SK-N-SH (cell line): Measurements from ENCODE around the gene NOSTRIN. TPM values are rescaled to one million over a fixed set of nuclear protein-coding genes. Genes with fewer than 3 reads are reported as not detected.

Experiments used
- CTCF ChIA-PET: fragments of 300-600, 350-600 bp; formaldehyde crosslinking; extraction: SDS; loops from one replicate; lab custom pipeline; 2021; lab: Yijun Ruan, JAX
- POLR2A ChIA-PET: fragments of 350-600 bp; sonication (Branson Sonifier 250); formaldehyde crosslinking; extraction: SDS; loops from one replicate; lab custom pipeline; 2020; ENCODE audit warnings: antibody characterized with exemption, inconsistent platforms; lab: Yijun Ruan, JAX
- DNase-seq: peaks from one replicate; pipeline ENCODE4 v3.0.0; 2012
- H2AFZ ChIP-seq: fragments of 200-600 bp; sonication (generic); 2 replicates; pipeline ENCODE4 v1.8.1; 2016; ENCODE audit warnings: antibody characterized with exemption, mild to moderate bottlenecking, low read depth
- H3F3A ChIP-seq: fragments of 200-600 bp; sonication (generic); replicated peaks from 2 replicates; pipeline ENCODE3; 2016; ENCODE audit warnings: antibody characterized with exemption, mild to moderate bottlenecking; ENCODE audit not compliant: insufficient read depth
- H3K27ac ChIP-seq, 2 experiments: fragments of 200-500 bp in 1 of 2; fragments of 200-600 bp in 1 of 2; sonication (Bioruptor generic) in 1 of 2; sonication (generic), shearing (Covaris generic) in 1 of 2; 2 replicates each; pipeline versions ENCODE4 v1.5.1 to v1.6.1; 2014 to 2016; ENCODE audit warnings: low read depth in 2 of 2, inconsistent platforms in 1 of 2, low read length in 1 of 2, mild to moderate bottlenecking in 1 of 2, mixed read lengths in 1 of 2
- H3K27me3 ChIP-seq: fragments of 200-600 bp; sonication (generic), shearing (Covaris generic); 2 replicates; pipeline ENCODE4 v1.6.1; 2016; ENCODE audit warnings: mixed run types; ENCODE audit not compliant: insufficient read depth
- H3K36me3 ChIP-seq, 2 experiments: fragments of 200-500 bp in 1 of 2; fragments of 200-600 bp in 1 of 2; sonication (Bioruptor generic) in 1 of 2; sonication (generic) in 1 of 2; replicated peaks in 1 of 2; 2 replicates each; pipeline versions ENCODE3 to v1.5.1; 2014 to 2016; ENCODE audit warnings: low read length in 1 of 2, mild to moderate bottlenecking in 1 of 2; ENCODE audit not compliant: insufficient read depth in 2 of 2, control insufficient read depth in 1 of 2
- H3K4me1 ChIP-seq, 2 experiments: fragments of 200-500 bp in 1 of 2; fragments of 200-600 bp in 1 of 2; sonication (Bioruptor generic) in 1 of 2; sonication (generic), shearing (Covaris generic) in 1 of 2; 2 replicates each; pipeline versions ENCODE4 v1.5.1 to v1.6.1; 2014 to 2016; ENCODE audit warnings: low read depth in 1 of 2, low read length in 1 of 2, mixed run types in 1 of 2; ENCODE audit not compliant: insufficient read depth in 2 of 2, control insufficient read depth in 1 of 2
- H3K4me2 ChIP-seq: fragments of 200-600 bp; sonication (generic), shearing (Covaris generic); 2 replicates; pipeline ENCODE4 v1.6.1; 2017; ENCODE audit warnings: mixed run types
- H3K4me3 ChIP-seq, 2 experiments: fragments of 200-500 bp in 1 of 2; fragments of 200-600 bp in 1 of 2; sonication (Bioruptor generic) in 1 of 2; sonication (generic), shearing (Covaris generic) in 1 of 2; 2 replicates each; pipeline versions ENCODE4 v1.5.1 to v1.8.1; 2014 to 2016; ENCODE audit warnings: low read depth in 2 of 2, inconsistent platforms in 1 of 2, low read length in 1 of 2, mild to moderate bottlenecking in 1 of 2, mixed read lengths in 1 of 2, moderate library complexity in 1 of 2
- H3K79me2 ChIP-seq: fragments of 200-600 bp; sonication (generic); 2 replicates; pipeline ENCODE4 v1.8.1; 2017; ENCODE audit warnings: mild to moderate bottlenecking; ENCODE audit not compliant: insufficient read depth
- H3K9ac ChIP-seq: fragments of 200-600 bp; sonication (generic); 2 replicates; pipeline ENCODE4 v1.6.1; 2017; ENCODE audit warnings: mixed run types
- H3K9me2 ChIP-seq: fragments of 200-600 bp; sonication (generic); 2 replicates; pipeline ENCODE4 v1.6.1; 2017; ENCODE audit warnings: mixed run types
- H3K9me3 ChIP-seq: fragments of 200-600 bp; sonication (generic); 2 replicates; pipeline ENCODE4 v1.6.1; 2017; ENCODE audit warnings: mixed run types, mild to moderate bottlenecking, moderate library complexity
- H4K20me1 ChIP-seq: fragments of 200-600 bp; sonication (generic); 2 replicates; pipeline ENCODE4 v1.6.1; 2017; ENCODE audit warnings: mild to moderate bottlenecking, mixed run types; ENCODE audit not compliant: insufficient read depth
- CTCF ChIP-seq: fragments of 200-600 bp; sonication (generic); IDR thresholded peaks from 2 replicates; pipeline ENCODE4 v1.6.1; 2017; ENCODE audit warnings: antibody characterized with exemption, mild to moderate bottlenecking, moderate library complexity
- ELF1 ChIP-seq: IDR thresholded peaks from 2 replicates; pipeline ENCODE4 v1.4.0; 2012
- FOSL2 ChIP-seq: IDR thresholded peaks from 2 replicates; pipeline ENCODE4 v1.4.0; 2012; ENCODE audit warnings: low read depth, mild to moderate bottlenecking, moderate library complexity, borderline replicate concordance
- FOXM1 ChIP-seq: IDR thresholded peaks from 2 replicates; pipeline ENCODE4 v1.4.0; 2012; ENCODE audit warnings: low read depth, mild to moderate bottlenecking
- GATA2 ChIP-seq: sonication (generic); formaldehyde crosslinking; IDR thresholded peaks from 2 replicates; pipeline ENCODE4 v1.5.0; 2020; ENCODE audit warnings: mild to moderate bottlenecking, missing genetic modification reagents
- IRF3 ChIP-seq: fragments of 150-350 bp; IDR thresholded peaks from 2 replicates; pipeline ENCODE4 v1.6.1; 2016; ENCODE audit warnings: mild to moderate bottlenecking, low read depth, low read length
- JUND ChIP-seq: IDR thresholded peaks from 2 replicates; pipeline ENCODE4 v1.4.0; 2012
- MEF2A ChIP-seq: IDR thresholded peaks from 2 replicates; pipeline ENCODE4 v1.4.0; 2012; ENCODE audit warnings: low read depth, borderline replicate concordance
- NFIC ChIP-seq: IDR thresholded peaks from 2 replicates; pipeline ENCODE4 v1.4.0; 2012; ENCODE audit warnings: borderline replicate concordance
- NRF1 ChIP-seq: IDR thresholded peaks from 2 replicates; pipeline ENCODE4 v1.6.1; 2012; ENCODE audit warnings: low read depth, mild to moderate bottlenecking, low read length
- REST ChIP-seq: IDR thresholded peaks from 2 replicates; pipeline ENCODE4 v1.6.1; 2012; ENCODE audit warnings: mild to moderate bottlenecking, low read depth, low read length, moderate library complexity
- SMC3 ChIP-seq: IDR thresholded peaks from 2 replicates; pipeline ENCODE4 v1.6.1; 2012; ENCODE audit warnings: low read depth, low read length, improper control_type of control experiment
- TAF1 ChIP-seq: IDR thresholded peaks from 2 replicates; pipeline ENCODE4 v1.6.1; 2012; ENCODE audit warnings: low read depth, mild to moderate bottlenecking, low read length, moderate library complexity, borderline replicate concordance
- TCF12 ChIP-seq: IDR thresholded peaks from 2 replicates; pipeline ENCODE4 v1.4.0; 2012
- TEAD4 ChIP-seq: IDR thresholded peaks from 2 replicates; pipeline ENCODE4 v1.4.0; 2012; ENCODE audit warnings: mild to moderate bottlenecking, borderline replicate concordance; ENCODE audit not compliant: insufficient read depth
- USF1 ChIP-seq: IDR thresholded peaks from 2 replicates; pipeline ENCODE4 v1.4.0; 2012; ENCODE audit warnings: low read depth, borderline replicate concordance
- WGBS: methylation state at CpG from one replicate; pipeline ENCODE4 v1.1.6; 2017; ENCODE audit warnings: low lambda C conversion rate; 5-methylcytosine and 5-hydroxymethylcytosine counted together
- polyA plus RNA-seq, 3 experiments: library from polyadenylated mRNA; depleted of rRNA; stranded (reverse); fragments of >200 nt; gene quantifications; 2 replicates each; pipeline ENCODE4 v1.2.3, GENCODE V29; 2012
- TF ChIP-seq, protein P1 (sequence below): IDR thresholded peaks from 2 replicates; pipeline ENCODE4 v1.4.0; 2012; ENCODE audit warnings: low read depth, borderline replicate concordance
- TF ChIP-seq, protein P2 (sequence below): IDR thresholded peaks from 2 replicates; pipeline ENCODE4 v1.4.0; 2012; ENCODE audit warnings: low read depth

NOSTRIN gene
- polyA plus RNA-seq, 1 of the 3 experiments (the other 2 are of a cell fraction) = not detected

- Histone ChIP-seq H3K36me3 (no peaks in the 10 kb centered on the region), H3K27me3 (no peaks in the 10 kb centered on the region), H3K4me1 (peaks cover 0 to 3% of the 10 kb centered on the region in 2 experiments; a peak in 1 of 4 replicates), H3K4me2 (no peak overlapping the region), H4K20me1 (no peaks in the 10 kb centered on the region), H3K27ac (no peak overlapping the region), H3K9me2 (no peaks in the 10 kb centered on the region), H2AFZ (no peak overlapping the region), H3K9ac (no peak overlapping the region), H3K4me3 (no peak overlapping the region), H3K9me3 (no peaks in the 10 kb centered on the region), H3K79me2 (no peaks in the 10 kb centered on the region), H3F3A (peaks cover 14% of the 10 kb centered on the region)
- CTCF ChIA-PET = no interaction called here
- TF ChIP-seq CTCF (no peak), SMC3 (no peak), ELF1 (no peak), NRF1 (no peak), FOXM1 (no peak), NFIC (no peak), TEAD4 (no peak), IRF3 (no peak)
- TF ChIP-seq, protein P1, sequence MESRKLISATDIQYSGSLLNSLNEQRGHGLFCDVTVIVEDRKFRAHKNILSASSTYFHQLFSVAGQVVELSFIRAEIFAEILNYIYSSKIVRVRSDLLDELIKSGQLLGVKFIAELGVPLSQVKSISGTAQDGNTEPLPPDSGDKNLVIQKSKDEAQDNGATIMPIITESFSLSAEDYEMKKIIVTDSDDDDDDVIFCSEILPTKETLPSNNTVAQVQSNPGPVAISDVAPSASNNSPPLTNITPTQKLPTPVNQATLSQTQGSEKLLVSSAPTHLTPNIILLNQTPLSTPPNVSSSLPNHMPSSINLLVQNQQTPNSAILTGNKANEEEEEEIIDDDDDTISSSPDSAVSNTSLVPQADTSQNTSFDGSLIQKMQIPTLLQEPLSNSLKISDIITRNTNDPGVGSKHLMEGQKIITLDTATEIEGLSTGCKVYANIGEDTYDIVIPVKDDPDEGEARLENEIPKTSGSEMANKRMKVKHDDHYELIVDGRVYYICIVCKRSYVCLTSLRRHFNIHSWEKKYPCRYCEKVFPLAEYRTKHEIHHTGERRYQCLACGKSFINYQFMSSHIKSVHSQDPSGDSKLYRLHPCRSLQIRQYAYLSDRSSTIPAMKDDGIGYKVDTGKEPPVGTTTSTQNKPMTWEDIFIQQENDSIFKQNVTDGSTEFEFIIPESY = no peak
- POLR2A ChIA-PET = no interaction called here
- no peak for DNase-seq
These were observed 48.4 kb downstream of the NOSTRIN start for GRCh38 chr2:168850846-168851245.

- no peak overlapping the region for H3K4me2 ChIP-seq
- H2AFZ ChIP-seq = no peak overlapping the region
- no peak overlapping the region for H3K9ac ChIP-seq
- no peak overlapping the region for H3K4me3 ChIP-seq
- no peaks in the 10 kb centered on the region for H4K20me1 ChIP-seq
- H3K4me1 ChIP-seq = peaks cover 0 to 3% of the 10 kb centered on the region in 2 experiments; a peak in 1 of 4 replicates
- WGBS = 71% methylated on average over 5 of the region's 5 CpGs
- DNase-seq = no peak
- H3K9me3 ChIP-seq = no peaks in the 10 kb centered on the region
- peaks cover 14% of the 10 kb centered on the region for H3F3A ChIP-seq
- H3K36me3 ChIP-seq = no peaks in the 10 kb centered on the region
- no peak overlapping the region for H3K27ac ChIP-seq
- ChIA-PET CTCF (no interaction called here), POLR2A (no interaction called here)
- no peaks in the 10 kb centered on the region for H3K27me3 ChIP-seq
- H3K9me2 ChIP-seq = no peaks in the 10 kb centered on the region
- no peaks in the 10 kb centered on the region for H3K79me2 ChIP-seq
- peak; percentile 45; the same call in 1 of the 2 replicates for TF ChIP-seq TCF12
- TF ChIP-seq JUND = peak; percentile 40
- TF ChIP-seq NFIC = peak; percentile 82
- no peak for TF ChIP-seq USF1
- no peak for TF ChIP-seq REST
- TF ChIP-seq, protein P2, sequence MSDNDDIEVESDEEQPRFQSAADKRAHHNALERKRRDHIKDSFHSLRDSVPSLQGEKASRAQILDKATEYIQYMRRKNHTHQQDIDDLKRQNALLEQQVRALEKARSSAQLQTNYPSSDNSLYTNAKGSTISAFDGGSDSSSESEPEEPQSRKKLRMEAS = peak; percentile 38; the same call in 1 of the 2 replicates
- TF ChIP-seq GATA2 = no peak
- 0 out of 2 replicates have a peak, but pooled peaks have one; percentile 43 for TF ChIP-seq FOSL2
- no peak for TF ChIP-seq MEF2A
- no peak for TF ChIP-seq NRF1
- TF ChIP-seq TAF1 = no peak
- TF ChIP-seq TEAD4 = no peak
- no peak for TF ChIP-seq ELF1
These were observed 49.4 kb downstream of the NOSTRIN start for GRCh38 chr2:168851674-168852320.
